OCI-LY1 (cell line): ENCODE results near the gene FAM131A.

ENCODE experiments used
- H2AFZ ChIP-seq: fragments of 200-600 bp; sonication (generic), shearing (Covaris generic); 2 replicates; pipeline ENCODE4 v1.6.0; 2014; ENCODE audit warnings: antibody characterized with exemption, mild to moderate bottlenecking, low read length
- H3F3A ChIP-seq: fragments of 200-600 bp; sonication (generic), shearing (Covaris generic); 2 replicates; pipeline ENCODE4 v1.6.0; 2014; ENCODE audit warnings: mild to moderate bottlenecking, antibody characterized with exemption, low read length, moderate library complexity; ENCODE audit not compliant: insufficient read depth
- H3K27ac ChIP-seq: fragments of 200-600 bp; sonication (generic); 2 replicates; pipeline ENCODE4 v1.5.1; 2014; ENCODE audit warnings: low read length, mixed run types, mild to moderate bottlenecking, low read depth; ENCODE audit not compliant: poor library complexity, severe bottlenecking
- H3K27me3 ChIP-seq: fragments of 200-600 bp; sonication (generic); 2 replicates; pipeline ENCODE4 v1.6.0; 2014; ENCODE audit warnings: antibody characterized with exemption, mild to moderate bottlenecking, low read length, moderate library complexity; ENCODE audit not compliant: insufficient read depth
- H3K36me3 ChIP-seq: fragments of 200-600 bp; sonication (generic); 2 replicates; pipeline ENCODE4 v1.6.1; 2014; ENCODE audit warnings: mild to moderate bottlenecking, antibody characterized with exemption, low read length, moderate library complexity, mixed read lengths; ENCODE audit not compliant: insufficient read depth
- H3K4me1 ChIP-seq: fragments of 200-600 bp; sonication (generic); 2 replicates; pipeline ENCODE4 v1.5.1; 2014; ENCODE audit warnings: mild to moderate bottlenecking, low read length, moderate library complexity; ENCODE audit not compliant: insufficient read depth, severe bottlenecking
- H3K4me2 ChIP-seq: fragments of 200-600 bp; sonication (generic), shearing (Covaris generic); 2 replicates; pipeline ENCODE4 v1.6.1; 2014; ENCODE audit warnings: low read length
- H3K4me3 ChIP-seq: fragments of 200-600 bp; sonication (generic); 2 replicates; pipeline ENCODE4 v1.5.1; 2014; ENCODE audit warnings: low read length, low read depth, mild to moderate bottlenecking, mixed read lengths; ENCODE audit not compliant: poor library complexity, severe bottlenecking
- H3K79me2 ChIP-seq: fragments of 200-600 bp; shearing (Covaris generic); 2 replicates; pipeline ENCODE4 v1.6.1; 2016; ENCODE audit warnings: mixed run types, low read length, mixed read lengths; ENCODE audit not compliant: insufficient read depth
- H3K9ac ChIP-seq: fragments of 200-600 bp; sonication (generic), shearing (Covaris generic); 2 replicates; pipeline ENCODE4 v1.6.1; 2014; ENCODE audit warnings: mild to moderate bottlenecking, low read length, mixed read lengths
- H3K9me2 ChIP-seq: fragments of 200-600 bp; sonication (generic), shearing (Covaris generic); 2 replicates; pipeline ENCODE4 v1.6.1; 2014; ENCODE audit warnings: low read depth, mild to moderate bottlenecking, low read length, mixed read lengths
- H3K9me3 ChIP-seq: fragments of 200-600 bp; shearing (Covaris generic); 2 replicates; pipeline ENCODE4 v1.6.1; 2014; ENCODE audit warnings: low read length, mixed read lengths
- H4K20me1 ChIP-seq: fragments of 200-600 bp; sonication (generic), shearing (Covaris generic); 2 replicates; pipeline ENCODE4 v1.6.0; 2016; ENCODE audit warnings: mild to moderate bottlenecking, low read length; ENCODE audit not compliant: insufficient read depth
- CTCF ChIP-seq: fragments of 200-600 bp; sonication (generic), shearing (Covaris generic); IDR thresholded peaks from 2 replicates; pipeline ENCODE4 v1.5.1; 2017; ENCODE audit warnings: mild to moderate bottlenecking, antibody characterized with exemption, low read length, moderate library complexity, mixed read lengths
- EZH2 ChIP-seq: fragments of 200-600 bp; sonication (generic), shearing (Covaris generic); IDR thresholded peaks from 2 replicates; pipeline ENCODE4 v1.8.0; 2017; ENCODE audit warnings: borderline replicate concordance, mixed run types, mild to moderate bottlenecking, antibody characterized with exemption, low read length, moderate library complexity, mixed read lengths

FAM131A gene

GRCh38 chr3:184368586-184369183 is 31.3 kb downstream of the FAM131A start:
- H3K79me2 ChIP-seq: no peaks in the 10 kb centered on the region
- no peak overlapping the region for H3K27ac ChIP-seq
- peaks cover 13% of the 10 kb centered on the region for H3K4me1 ChIP-seq
- no peaks in the 10 kb centered on the region for H3K9me2 ChIP-seq
- TF ChIP-seq EZH2 (no peak), CTCF (no peak)
- H3K4me3 ChIP-seq: no peak overlapping the region
- H3K9me3 ChIP-seq: no peaks in the 10 kb centered on the region
- no peaks in the 10 kb centered on the region for H4K20me1 ChIP-seq
- no peak overlapping the region for H3K9ac ChIP-seq
- H3F3A ChIP-seq: no peaks in the 10 kb centered on the region
- H3K27me3 ChIP-seq: no peaks in the 10 kb centered on the region
- H3K4me2 ChIP-seq: no peak overlapping the region
- no peak overlapping the region for H2AFZ ChIP-seq
- H3K36me3 ChIP-seq: peaks cover 46% of the 10 kb centered on the region

GRCh38 chr3:184371570-184372018 is 34.2 kb downstream of the FAM131A start:
- H3K27me3 ChIP-seq: no peaks in the 10 kb centered on the region; the same call in 1 of the 2 replicates
- H3K4me2 ChIP-seq: no peak overlapping the region
- H3K27ac ChIP-seq: no peak overlapping the region
- H2AFZ ChIP-seq: no peak overlapping the region
- no peaks in the 10 kb centered on the region for H3K79me2 ChIP-seq
- no peaks in the 10 kb centered on the region for H3F3A ChIP-seq
- peaks cover 30% of the 10 kb centered on the region for H3K36me3 ChIP-seq
- H3K9me3 ChIP-seq: no peaks in the 10 kb centered on the region
- H3K9ac ChIP-seq: no peak overlapping the region
- H3K9me2 ChIP-seq: no peaks in the 10 kb centered on the region
- no peaks in the 10 kb centered on the region for H3K4me1 ChIP-seq
- TF ChIP-seq CTCF (peak; percentile 92), EZH2 (no peak)
- no peak overlapping the region for H3K4me3 ChIP-seq
- no peaks in the 10 kb centered on the region for H4K20me1 ChIP-seq

- Histone ChIP-seq H4K20me1 (no peaks in the 10 kb centered on the region), H3K79me2 (no peaks in the 10 kb centered on the region), H3K4me1 (no peaks in the 10 kb centered on the region), H3F3A (no peaks in the 10 kb centered on the region), H3K9me2 (no peaks in the 10 kb centered on the region), H3K27ac (no peak overlapping the region), H3K36me3 (peaks cover 22% of the 10 kb centered on the region), H3K9me3 (no peaks in the 10 kb centered on the region), H2AFZ (no peak overlapping the region), H3K4me3 (no peak overlapping the region), H3K27me3 (no peaks in the 10 kb centered on the region; the same call in 1 of the 2 replicates), H3K9ac (no peak overlapping the region), H3K4me2 (no peak overlapping the region)
- no peak for TF ChIP-seq EZH2
- TF ChIP-seq CTCF: no peak
Measured at GRCh38 chr3:184372296-184372821, 35.0 kb downstream of the FAM131A start.
